K562 (cell line): ENCODE data around the gene NREP. TPM values are rescaled to one million over a fixed set of nuclear protein-coding genes. Genes with fewer than 3 reads are reported as not detected.

ENCODE experiments used
- ATAC-seq: fragments of 200-7000 bp; cut with Tn5 transposase; 3 replicates; pipeline ENCODE4 v1.9.1; 2020; ENCODE audit warnings: moderate library complexity
- BruUV-seq: library from RNA; stranded (reverse); fragments of 400-500 nt; replicated peaks from 2 replicates; lab custom pipeline; 2021; lab: Mats Ljungman, UMichigan
- CTCF ChIA-PET: fragments of 300-600 bp; formaldehyde crosslinking; extraction: SDS; loops from one replicate; lab custom pipeline; 2021; ENCODE audit warnings: low intra/inter-chr PET ratio; lab: Yijun Ruan, JAX
- POLR2A ChIA-PET: fragments of 300-600, 350-650 bp; sonication (Branson Sonifier 250); formaldehyde crosslinking; extraction: SDS; loops from one replicate; lab custom pipeline; 2021; ENCODE audit warnings: antibody characterized with exemption, inconsistent platforms; lab: Yijun Ruan, JAX
- DNase-seq, 4 experiments: peaks; one replicate each; pipeline versions ENCODE4 v3.0.0 to v3.0.0-alpha.2; 2011 to 2018; ENCODE audit warnings: low spot score in 3 of 4, mixed read lengths in 3 of 4; ENCODE audit errors: extremely low read depth in 1 of 4
- FAIRE-seq: peaks from 2 replicates; lab custom pipeline; 2011; peaks lifted over from hg19 to GRCh38; lab: Jason Lieb, UNC
- H2AFZ ChIP-seq: 2 replicates; pipeline ENCODE4 v1.6.0; 2011; ENCODE audit warnings: low read depth, low read length, control low read depth, inconsistent platforms
- H3K27ac ChIP-seq: fragments of 200-600 bp; 3 replicates; pipeline ENCODE4 v1.8.0; 2011; ENCODE audit warnings: low read depth, mild to moderate bottlenecking, control low read depth, inconsistent platforms, low read length, moderate library complexity, mixed read lengths; ENCODE audit errors: extremely low read depth
- H3K27me3 ChIP-seq, 2 experiments: fragments of 300-600 bp in 1 of 2; 2 replicates in 1 of 2; 3 replicates in 1 of 2; pipeline versions ENCODE4 v1.6.0 to v1.8.0; 2011; ENCODE audit warnings: inconsistent platforms in 2 of 2, low read length in 2 of 2, mild to moderate bottlenecking in 1 of 2, mixed read lengths in 1 of 2, moderate library complexity in 1 of 2; ENCODE audit not compliant: control insufficient read depth in 2 of 2, insufficient read depth in 2 of 2
- H3K36me3 ChIP-seq: fragments of 300-600 bp; 3 replicates; pipeline ENCODE4 v1.8.0; 2011; ENCODE audit warnings: mild to moderate bottlenecking, low read length, inconsistent platforms; ENCODE audit not compliant: control insufficient read depth, insufficient read depth
- H3K4me1 ChIP-seq, 2 experiments: fragments of 200-600 bp in 1 of 2; replicated peaks in 1 of 2; 2 replicates in 1 of 2; 3 replicates in 1 of 2; pipeline versions ENCODE4 v1.5.1 to v1.8.0; 2011; ENCODE audit warnings: inconsistent platforms in 2 of 2, low read length in 2 of 2, mild to moderate bottlenecking in 1 of 2, mixed read lengths in 1 of 2, moderate library complexity in 1 of 2; ENCODE audit not compliant: control insufficient read depth in 2 of 2, insufficient read depth in 2 of 2
- H3K4me2 ChIP-seq: 2 replicates; pipeline ENCODE4 v1.6.1; 2011; ENCODE audit warnings: low read length, control low read depth, inconsistent platforms, mixed read lengths; ENCODE audit not compliant: insufficient read depth
- H3K4me3 ChIP-seq: fragments of 200-600 bp; sonication (generic), shearing (Covaris generic); 2 replicates; pipeline ENCODE4 v1.5.1; 2016; ENCODE audit warnings: control low read depth, inconsistent platforms
- H3K79me2 ChIP-seq: fragments of 200-600 bp; 3 replicates; pipeline ENCODE4 v1.8.0; 2011; ENCODE audit warnings: low read length, inconsistent platforms; ENCODE audit not compliant: control insufficient read depth, insufficient read depth
- H3K9ac ChIP-seq, 2 experiments: 2 replicates each; pipeline versions ENCODE4 v1.6.0 to v1.6.1; 2011; ENCODE audit warnings: low read depth in 2 of 2, low read length in 2 of 2, control low read depth in 1 of 2, inconsistent platforms in 1 of 2, mild to moderate bottlenecking in 1 of 2, mixed read lengths in 1 of 2; ENCODE audit not compliant: insufficient read depth in 1 of 2
- H3K9me1 ChIP-seq: one replicate; pipeline ENCODE4 v1.6.0; 2011; ENCODE audit warnings: inconsistent platforms, mild to moderate bottlenecking, low read length, moderate library complexity; ENCODE audit not compliant: control insufficient read depth, insufficient read depth
- H3K9me3 ChIP-seq: replicated peaks from 2 replicates; pipeline ENCODE4 v1.5.1; 2011; ENCODE audit warnings: low read depth, low read length, inconsistent platforms; ENCODE audit not compliant: control insufficient read depth, insufficient read depth
- H4K20me1 ChIP-seq: replicated peaks from 2 replicates; pipeline ENCODE4 v1.6.1; 2011; ENCODE audit warnings: low read length, inconsistent platforms, mixed read lengths; ENCODE audit not compliant: control insufficient read depth, insufficient read depth
- CCAR2 ChIP-seq: fragments of 200-400 bp; formaldehyde crosslinking; IDR thresholded peaks from 2 replicates; pipeline ENCODE4 v1.6.1; 2017; ENCODE audit warnings: mild to moderate bottlenecking, low read depth, low read length
- GTF2B ChIP-seq: IDR thresholded peaks from 2 replicates; pipeline ENCODE4 v1.6.1; 2011; ENCODE audit not compliant: insufficient read length; ENCODE audit errors: extremely low read depth
- HDAC1 ChIP-seq, 2 experiments: fragments of 450-650 bp; IDR thresholded peaks; 2 replicates each; pipeline ENCODE4 v1.6.1; 2016 to 2017; ENCODE audit warnings: inconsistent platforms in 1 of 2, mild to moderate bottlenecking in 1 of 2, moderate library complexity in 1 of 2
- POLR2AphosphoS5 ChIP-seq: IDR thresholded peaks from 2 replicates; pipeline ENCODE4 v1.6.1; 2011; ENCODE audit warnings: mild to moderate bottlenecking, low read depth, low read length, moderate library complexity; ENCODE audit not compliant: control insufficient read depth, insufficient read depth
- SRF ChIP-seq, 2 experiments: fragments of 250-450, 450-650 bp in 1 of 2; sonication (Bioruptor Pico) in 1 of 2; sonication (generic) in 1 of 2; formaldehyde crosslinking; IDR thresholded peaks; 2 replicates each; pipeline versions ENCODE4 v1.5.0 to v1.5.1; 2020 to 2022; ENCODE audit warnings: mild to moderate bottlenecking in 1 of 2, missing genetic modification reagents in 1 of 2
- ZHX1 ChIP-seq: fragments of 150-350 bp; conservative IDR thresholded peaks from 2 replicates; pipeline ENCODE4 v1.6.1; 2014; ENCODE audit warnings: low read length
- ZMIZ1 ChIP-seq, 2 experiments: fragments of 150-350 bp in 1 of 2; IDR thresholded peaks; 2 replicates each; pipeline ENCODE4 v1.6.1; 2012 to 2016; ENCODE audit warnings: low read depth in 2 of 2, low read length in 2 of 2, mild to moderate bottlenecking in 1 of 2, moderate library complexity in 1 of 2
- ZNF217 ChIP-seq: sonication (generic); formaldehyde crosslinking; IDR thresholded peaks from 2 replicates; pipeline ENCODE4 v1.8.0; 2022; ENCODE audit warnings: mild to moderate bottlenecking, missing genetic modification reagents
- ZNF311 ChIP-seq: fragments of 250-450 bp; sonication (Bioruptor Pico); IDR thresholded peaks from 2 replicates; pipeline ENCODE4 v1.4.0; 2020; ENCODE audit warnings: mild to moderate bottlenecking, moderate library complexity
- ZNF436 ChIP-seq: fragments of 250-450, 450-650 bp; sonication (Bioruptor Pico); formaldehyde crosslinking; IDR thresholded peaks from 2 replicates; pipeline ENCODE4 v1.7.0; 2020; ENCODE audit warnings: mild to moderate bottlenecking
- WGBS: fragments of 100-300 bp; shearing (Covaris generic); methylation state at CpG from one replicate; pipeline ENCODE4 v1.1.6; 2016; ENCODE audit warnings: low coverage, mixed read lengths; ENCODE audit not compliant: insufficient coverage; ENCODE audit errors: missing lambda C conversion rate; 5-methylcytosine and 5-hydroxymethylcytosine counted together
- in situ Hi-C: fragments of 300-500 bp; cut with MboI; formaldehyde crosslinking; loops from 4 replicates; pipeline ENCODE4 v1.15.0; 2018; ENCODE audit warnings: inconsistent platforms, mixed read lengths
- intact Hi-C: fragments of 100-400 bp; cut with micrococcal nuclease; formaldehyde crosslinking; loops from 2 replicates; pipeline ENCODE4 v1.14.2; 2022
- polyA plus RNA-seq, 8 experiments: library from polyadenylated mRNA; depleted of rRNA in 4 of 8; stranded (reverse) in 5 of 8; unstranded in 3 of 8; fragments of >200 nt; fragmentation: Nextera tagmentation in 2 of 8; fragmentation: Illumina TruSeq in 1 of 8; extraction: Ambion mirVana in 2 of 8; extraction: Trizol in 1 of 8; gene quantifications; 2 replicates each; pipeline versions ENCODE4 v1.2.1 to v1.2.3, GENCODE V29; 2011 to 2014; ENCODE audit warnings: inconsistent platforms in 1 of 8, missing spikeins in 1 of 8
- total RNA-seq, 7 experiments: library from RNA; depleted of rRNA in 6 of 7; stranded (reverse); fragments of >200 nt in 6 of 7; fragmentation: Illumina TruSeq in 2 of 7; extraction: Trizol in 2 of 7; gene quantifications; 2 replicates each; pipeline versions ENCODE4 v1.2.1 to v1.2.3, GENCODE V29; 2011 to 2021; ENCODE audit warnings: low replicate concordance in 1 of 7

The NREP gene
- total and polyA plus RNA-seq, 9 of the 15 experiments (the other 6 are each of a cell fraction or from before 2014, with no cell fraction given): 0.08 to 0.58 (median 0.23) TPM; not detected in 1

- Histone ChIP-seq H3K4me2 (no peak overlapping the region), H3K9ac (no peak overlapping the region), H3K27ac (no peak overlapping the region), H4K20me1 (no peaks in the 10 kb centered on the region), H3K4me3 (no peak overlapping the region), H3K9me1 (no peaks in the 10 kb centered on the region), H3K9me3 (no peaks in the 10 kb centered on the region), H3K27me3 (no peaks in the 10 kb centered on the region), H3K4me1 (no peaks in the 10 kb centered on the region), H3K79me2 (no peaks in the 10 kb centered on the region), H3K36me3 (no peaks in the 10 kb centered on the region), H2AFZ (no peak overlapping the region)
- ATAC-seq: no peak
- ChIA-PET POLR2A (interaction anchor here (1.1 kb wide), 1 partner anchor 11 kb away, joined by 3 read pairs; no protein-coding TSS in a partner anchor), CTCF (no interaction called here)
- in situ Hi-C loops (no loop called here), intact Hi-C loops (no loop called here)
- FAIRE-seq: no peak
- no TSS peak for BruUV-seq
- no peak for TF ChIP-seq HDAC1 (IDR thresholded peaks at IDR 0.05)
- TF ChIP-seq ZNF436 (CRISPR knock-in tag): no peak
- no peak for TF ChIP-seq ZHX1
- no peak for TF ChIP-seq POLR2AphosphoS5
- TF ChIP-seq SRF (CRISPR knock-in tag; IDR thresholded peaks at IDR 0.05): no peak
- no peak for TF ChIP-seq GTF2B
- TF ChIP-seq ZNF217 (CRISPR knock-in tag): no peak
- no peak for TF ChIP-seq CCAR2
- TF ChIP-seq ZMIZ1 (IDR thresholded peaks at IDR 0.05; ENCODE audit: low read depth in 2 of 2, low read length in 2 of 2): no peak
- no peak for TF ChIP-seq ZNF311
- DNase-seq: no peak
- WGBS: 0% methylated on average over 3 of the region's 3 CpGs
Measured at GRCh38 chr5:111779260-111779921, 22.4 kb upstream of the NREP start.
